ENCODE results near the gene RBM42. TPM values are rescaled to one million over a fixed set of nuclear protein-coding genes. Genes with fewer than 3 reads are reported as not detected.
"Not testable (repeated sequence)": the region's sequence is repeated elsewhere in the genome, so short reads cannot be mapped to it uniquely, and the experiment has no call there.

Gene RBM42
- total and polyA plus RNA-seq, 9 donors: 32.8 to 55.3 (median 50.7) TPM

GRCh38 chr19:35596366-35596999 lies 32.4 kb upstream of the RBM42 start:
- Histone ChIP-seq H3K27me3 (ENCODE audit: control insufficient read depth, insufficient read depth, low read length) (no peaks in the 10 kb centered on the region), H3K4me1 (ENCODE audit: control insufficient read depth, insufficient read depth, low read length) (no peaks in the 10 kb centered on the region), H3K4me3 (ENCODE audit: low read length) (no peak overlapping the region), H3K9me3 (replicated peaks; ENCODE audit: control insufficient read depth, low read depth, low read length) (no peaks in the 10 kb centered on the region), H3K36me3 (ENCODE audit: control insufficient read depth, insufficient read depth, low read length) (no peaks in the 10 kb centered on the region), H3K27ac (ENCODE audit: low read length) (no peak overlapping the region)
- WGBS (ENCODE audit: insufficient coverage): 62% methylated on average over 4 of the region's 4 CpGs
- DNase-seq: no peak

GRCh38 chr19:35601971-35602370 lies 26.9 kb upstream of the RBM42 start:
- no peak for DNase-seq
- Histone ChIP-seq H3K27ac (ENCODE audit: low read length) (no peak overlapping the region), H3K4me3 (ENCODE audit: low read length) (no peak overlapping the region)

GRCh38 chr19:35604436-35604835 lies 24.4 kb upstream of the RBM42 start:
- not testable (repeated sequence) for H3K27ac ChIP-seq (ENCODE audit: low read length); H3K27me3 ChIP-seq (ENCODE audit: control insufficient read depth, insufficient read depth, low read length); H3K4me1 ChIP-seq (ENCODE audit: control insufficient read depth, insufficient read depth, low read length); H3K4me3 ChIP-seq (ENCODE audit: low read length); H3K36me3 ChIP-seq (ENCODE audit: control insufficient read depth, insufficient read depth, low read length); H3K9me3 ChIP-seq (replicated peaks; ENCODE audit: control insufficient read depth, low read depth, low read length); DNase-seq
- WGBS (ENCODE audit: insufficient coverage): 62% methylated on average over 3 of the region's 4 CpGs

More at GRCh38 chr19:35601971-35602370, 26.9 kb upstream of the RBM42 start:
- Histone ChIP-seq H3K4me1 (ENCODE audit: control insufficient read depth, insufficient read depth, low read length) (no peaks in the 10 kb centered on the region), H3K9me3 (replicated peaks; ENCODE audit: control insufficient read depth, low read depth, low read length) (no peaks in the 10 kb centered on the region), H3K27me3 (ENCODE audit: control insufficient read depth, insufficient read depth, low read length) (no peaks in the 10 kb centered on the region), H3K36me3 (ENCODE audit: control insufficient read depth, insufficient read depth, low read length) (no peaks in the 10 kb centered on the region)
- 51% methylated on average over 2 of the region's 3 CpGs for WGBS (ENCODE audit: insufficient coverage)

- H3K27me3 ChIP-seq (ENCODE audit: control insufficient read depth, insufficient read depth, low read length); H3K36me3 ChIP-seq (ENCODE audit: control insufficient read depth, insufficient read depth, low read length); H3K4me1 ChIP-seq (ENCODE audit: control insufficient read depth, insufficient read depth, low read length); H3K4me3 ChIP-seq (ENCODE audit: low read length); H3K9me3 ChIP-seq (replicated peaks; ENCODE audit: control insufficient read depth, low read depth, low read length); DNase-seq; H3K27ac ChIP-seq (ENCODE audit: low read length): not testable (repeated sequence)
- no CpG with 5 or more reads among the region's 8 CpGs for WGBS (ENCODE audit: insufficient coverage)
Observed at GRCh38 chr19:35607170-35607569, 21.7 kb upstream of the RBM42 start.

GRCh38 chr19:35607661-35608060 lies 21.2 kb upstream of the RBM42 start:
- WGBS (ENCODE audit: insufficient coverage): no CpG with 5 or more reads among the region's 3 CpGs
- no peak for DNase-seq
- Histone ChIP-seq H3K27ac (ENCODE audit: low read length) (no peak overlapping the region), H3K4me1 (ENCODE audit: control insufficient read depth, insufficient read depth, low read length) (peaks cover 6% of the 10 kb centered on the region), H3K36me3 (ENCODE audit: control insufficient read depth, insufficient read depth, low read length) (no peaks in the 10 kb centered on the region), H3K27me3 (ENCODE audit: control insufficient read depth, insufficient read depth, low read length) (no peaks in the 10 kb centered on the region), H3K9me3 (replicated peaks; ENCODE audit: control insufficient read depth, low read depth, low read length) (peaks cover 5% of the 10 kb centered on the region), H3K4me3 (ENCODE audit: low read length) (no peak overlapping the region)

GRCh38 chr19:35608251-35608650 lies 20.6 kb upstream of the RBM42 start:
- no peak overlapping the region for H3K27ac ChIP-seq (ENCODE audit: low read length)
- peaks cover 11% of the 10 kb centered on the region for H3K4me1 ChIP-seq (ENCODE audit: control insufficient read depth, insufficient read depth, low read length)
- no peak overlapping the region for H3K4me3 ChIP-seq (ENCODE audit: low read length)
- H3K27me3 ChIP-seq (ENCODE audit: control insufficient read depth, insufficient read depth, low read length): no peaks in the 10 kb centered on the region
- 50% methylated on average over 1 of the region's 2 CpGs for WGBS (ENCODE audit: insufficient coverage)
- H3K36me3 ChIP-seq (ENCODE audit: control insufficient read depth, insufficient read depth, low read length): no peaks in the 10 kb centered on the region
- DNase-seq: no peak
- H3K9me3 ChIP-seq (replicated peaks; ENCODE audit: control insufficient read depth, low read depth, low read length): peaks cover 5% of the 10 kb centered on the region

- 64% methylated on average over 4 of the region's 6 CpGs for WGBS (ENCODE audit: insufficient coverage)
- no peak for DNase-seq
- H3K36me3 ChIP-seq (ENCODE audit: control insufficient read depth, insufficient read depth, low read length): peaks cover 3% of the 10 kb centered on the region
- no peak overlapping the region for H3K27ac ChIP-seq (ENCODE audit: low read length)
- H3K9me3 ChIP-seq (replicated peaks; ENCODE audit: control insufficient read depth, low read depth, low read length): peaks cover 5% of the 10 kb centered on the region
- H3K4me3 ChIP-seq (ENCODE audit: low read length): no peak overlapping the region
- peaks cover 15% of the 10 kb centered on the region for H3K4me1 ChIP-seq (ENCODE audit: control insufficient read depth, insufficient read depth, low read length)
- no peaks in the 10 kb centered on the region for H3K27me3 ChIP-seq (ENCODE audit: control insufficient read depth, insufficient read depth, low read length)
Observed at GRCh38 chr19:35609851-35610353, 18.9 kb upstream of the RBM42 start.

GRCh38 chr19:35612224-35612558 lies 16.6 kb upstream of the RBM42 start:
- peaks cover 5% of the 10 kb centered on the region for H3K9me3 ChIP-seq (replicated peaks; ENCODE audit: control insufficient read depth, low read depth, low read length)
- H3K27ac ChIP-seq (ENCODE audit: low read length): no peak overlapping the region
- 58% methylated on average over 2 of the region's 9 CpGs for WGBS (ENCODE audit: insufficient coverage)
- DNase-seq: no peak
- peaks cover 15% of the 10 kb centered on the region for H3K4me1 ChIP-seq (ENCODE audit: control insufficient read depth, insufficient read depth, low read length)
- peak overlapping the region; percentile 95 for H3K4me3 ChIP-seq (ENCODE audit: low read length)
- no peaks in the 10 kb centered on the region for H3K27me3 ChIP-seq (ENCODE audit: control insufficient read depth, insufficient read depth, low read length)
- peaks cover 16% of the 10 kb centered on the region for H3K36me3 ChIP-seq (ENCODE audit: control insufficient read depth, insufficient read depth, low read length)

GRCh38 chr19:35612559-35613321 lies 16.1 kb upstream of the RBM42 start, which contains the start of gene HAUS5:
HAUS5 (plus strand) TSS chr19:35612735; CDS start chr19:35612795, 60 bp downstream.
- 0% methylated on average over 30 of the region's 47 CpGs for WGBS (ENCODE audit: insufficient coverage)
- peaks cover 21% of the 10 kb centered on the region for H3K36me3 ChIP-seq (ENCODE audit: control insufficient read depth, insufficient read depth, low read length)
- H3K4me3 ChIP-seq (ENCODE audit: low read length): peak within 1 kb of the TSS; percentile 95
- peak; percentile 96 for DNase-seq
- H3K9me3 ChIP-seq (replicated peaks; ENCODE audit: control insufficient read depth, low read depth, low read length): peaks cover 3% of the 10 kb centered on the region
- no peak within 1 kb of the TSS for H3K27ac ChIP-seq (ENCODE audit: low read length)
- no peaks in the 10 kb centered on the region for H3K27me3 ChIP-seq (ENCODE audit: control insufficient read depth, insufficient read depth, low read length)
- H3K4me1 ChIP-seq (ENCODE audit: control insufficient read depth, insufficient read depth, low read length): peaks cover 15% of the 10 kb centered on the region

- Histone ChIP-seq H3K27ac (ENCODE audit: low read length) (no peak overlapping the region), H3K36me3 (ENCODE audit: control insufficient read depth, insufficient read depth, low read length) (peaks cover 26% of the 10 kb centered on the region), H3K4me3 (ENCODE audit: low read length) (peak overlapping the region; percentile 95), H3K27me3 (ENCODE audit: control insufficient read depth, insufficient read depth, low read length) (no peaks in the 10 kb centered on the region), H3K4me1 (ENCODE audit: control insufficient read depth, insufficient read depth, low read length) (peaks cover 15% of the 10 kb centered on the region), H3K9me3 (replicated peaks; ENCODE audit: control insufficient read depth, low read depth, low read length) (no peaks in the 10 kb centered on the region)
- WGBS (ENCODE audit: insufficient coverage): 63% methylated on average over 1 of the region's 1 CpG
- DNase-seq: no peak
Observed at GRCh38 chr19:35613574-35613973, 15.3 kb upstream of the RBM42 start.
